HG03469 (cell line): ENCODE data around the gene CHRND.

ENCODE experiments used
- ATAC-seq: cut with Tn5 transposase; IDR thresholded peaks from one replicate; pipeline ENCODE4 v1.9.1; 2021; ENCODE audit warnings: mild to moderate bottlenecking, moderate library complexity, moderate number of reproducible peaks; ENCODE audit not compliant: unreplicated experiment

The CHRND gene

DNA sequence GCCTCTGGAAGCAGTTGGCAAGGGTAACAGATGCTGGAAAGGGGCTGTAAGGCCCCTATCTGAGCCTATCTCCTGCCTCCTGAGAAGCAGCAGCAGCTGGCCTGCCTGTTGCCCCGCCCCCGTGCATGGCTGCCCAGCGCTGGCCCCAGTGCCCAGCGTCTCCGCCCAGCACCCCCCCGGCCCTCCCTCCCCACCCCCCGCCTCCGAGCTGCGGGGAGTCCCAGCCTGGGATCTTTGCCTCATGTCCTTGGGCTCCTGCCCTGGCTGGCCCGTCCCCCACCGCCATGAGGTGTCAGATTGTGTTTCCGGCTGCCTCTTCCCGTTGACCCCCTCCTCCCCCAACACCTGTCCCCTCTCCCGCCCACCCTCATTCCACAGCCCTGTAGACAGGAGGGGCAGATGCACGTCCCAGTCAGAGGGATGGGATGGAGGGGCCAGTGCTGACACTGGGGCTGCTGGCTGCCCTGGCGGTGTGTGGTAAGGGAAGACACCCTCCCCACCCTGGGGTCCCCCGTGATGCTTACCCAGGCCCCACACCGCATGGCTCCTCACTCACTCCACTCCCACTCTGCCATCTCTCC is at the start of gene CHRND:
CHRND (plus strand) TSS at position 370 of the 581 bp plus-strand sequence; CDS start at position 426, 56 bp downstream.
- no peak for ATAC-seq

DNA sequence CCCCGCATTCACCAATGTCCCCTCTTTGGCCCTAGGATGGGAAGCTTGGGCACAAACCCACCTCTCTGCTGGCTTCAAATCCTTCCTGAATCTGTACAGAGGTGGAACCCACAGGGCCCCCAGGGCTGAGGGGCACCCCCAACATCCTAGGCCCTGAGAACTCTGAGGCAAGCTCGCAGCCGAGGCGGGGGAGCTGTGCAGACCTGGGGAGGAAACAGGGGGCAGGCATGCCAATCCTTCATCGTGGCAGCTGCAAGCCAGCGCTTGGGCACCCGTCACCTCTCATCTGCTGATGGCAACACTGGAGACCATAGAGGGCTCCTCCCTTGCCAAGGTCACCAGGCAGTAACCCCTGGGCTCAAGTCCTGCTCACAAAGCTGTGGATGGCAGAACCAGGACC is 49.2 kb upstream of the CHRND start:
- ATAC-seq, result no peak

DNA sequence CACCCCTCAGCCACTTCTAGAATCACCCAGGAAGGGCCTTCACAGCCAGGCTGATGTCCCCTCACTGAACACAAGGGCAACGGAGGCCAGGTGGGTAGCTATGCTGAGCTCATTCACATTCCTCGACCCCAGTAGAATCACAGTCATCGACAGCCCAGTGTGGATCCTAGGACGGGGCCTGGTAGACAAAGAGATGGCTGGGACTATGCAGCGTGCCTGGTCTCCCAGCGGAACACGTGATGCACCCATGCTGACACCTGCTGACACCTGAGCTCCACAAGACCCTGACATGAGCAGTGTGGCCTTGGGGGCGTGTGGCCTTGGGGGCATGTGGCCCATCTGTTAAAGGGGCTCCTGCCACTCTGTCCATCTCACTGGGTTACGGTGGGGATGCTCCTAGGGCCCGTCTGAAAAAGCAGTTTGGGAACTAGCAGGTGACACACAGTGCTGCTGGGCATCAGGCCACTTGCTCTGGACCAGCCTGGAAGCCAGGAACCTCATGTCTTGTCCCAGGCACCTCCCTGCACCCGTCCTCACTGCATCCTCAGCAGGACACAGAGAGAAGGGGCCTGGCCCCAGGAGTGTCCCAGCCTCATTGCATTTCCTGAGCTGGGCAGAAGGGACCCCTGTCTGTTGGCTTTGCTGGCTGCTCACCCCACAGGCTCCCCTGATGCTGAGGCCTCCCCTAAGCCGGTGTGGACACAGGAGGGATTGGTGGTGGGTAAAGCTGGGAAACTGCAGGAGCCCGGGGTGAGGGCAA is 48.0 kb upstream of the CHRND start:
- no peak for ATAC-seq

GRCh38 chr2:232478571-232479340 is 47.2 kb upstream of the CHRND start:
- no peak for ATAC-seq

GRCh38 chr2:232479341-232480200 is 46.4 kb upstream of the CHRND start:
- no peak for ATAC-seq

- no peak for ATAC-seq
These were observed 45.5 kb upstream of the CHRND start for GRCh38 chr2:232480201-232481190.

- no peak for ATAC-seq
These were observed 44.4 kb upstream of the CHRND start for GRCh38 chr2:232481322-232482140.

- no peak for ATAC-seq
These were observed 43.4 kb upstream of the CHRND start for GRCh38 chr2:232482301-232483238.

DNA sequence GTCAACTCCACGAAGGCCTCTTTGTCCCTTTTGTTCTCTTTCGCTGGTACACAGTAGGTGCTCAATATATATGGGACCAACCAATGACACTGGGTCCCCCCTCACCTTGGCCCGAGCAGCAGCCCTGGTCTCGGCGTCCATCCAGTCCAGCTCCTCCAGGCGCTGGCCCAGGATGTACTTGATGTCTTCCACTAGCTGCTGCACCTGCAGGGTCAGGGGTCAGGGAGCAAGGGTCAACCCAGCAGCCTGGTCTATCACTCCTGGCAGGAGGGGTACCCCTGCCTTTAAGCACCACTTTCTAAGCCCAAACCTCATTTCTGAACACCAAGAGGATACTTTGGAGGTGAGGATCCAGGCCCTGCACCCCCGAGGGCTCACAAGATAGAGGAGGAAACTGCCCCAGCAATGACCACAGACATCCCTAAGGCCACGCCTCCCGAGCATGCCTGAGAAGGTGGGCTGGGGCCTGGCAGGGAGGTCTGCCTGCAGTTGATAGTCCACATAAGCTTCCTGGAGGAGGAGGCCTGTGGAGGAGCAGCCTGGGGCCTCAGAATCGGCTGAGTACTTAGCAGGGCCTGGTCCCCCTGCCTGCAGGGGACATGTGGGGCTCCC is 42.5 kb upstream of the CHRND start:
- ATAC-seq, result no peak

GRCh38 chr2:232483923-232484627 is 41.9 kb upstream of the CHRND start:
- no peak for ATAC-seq

DNA sequence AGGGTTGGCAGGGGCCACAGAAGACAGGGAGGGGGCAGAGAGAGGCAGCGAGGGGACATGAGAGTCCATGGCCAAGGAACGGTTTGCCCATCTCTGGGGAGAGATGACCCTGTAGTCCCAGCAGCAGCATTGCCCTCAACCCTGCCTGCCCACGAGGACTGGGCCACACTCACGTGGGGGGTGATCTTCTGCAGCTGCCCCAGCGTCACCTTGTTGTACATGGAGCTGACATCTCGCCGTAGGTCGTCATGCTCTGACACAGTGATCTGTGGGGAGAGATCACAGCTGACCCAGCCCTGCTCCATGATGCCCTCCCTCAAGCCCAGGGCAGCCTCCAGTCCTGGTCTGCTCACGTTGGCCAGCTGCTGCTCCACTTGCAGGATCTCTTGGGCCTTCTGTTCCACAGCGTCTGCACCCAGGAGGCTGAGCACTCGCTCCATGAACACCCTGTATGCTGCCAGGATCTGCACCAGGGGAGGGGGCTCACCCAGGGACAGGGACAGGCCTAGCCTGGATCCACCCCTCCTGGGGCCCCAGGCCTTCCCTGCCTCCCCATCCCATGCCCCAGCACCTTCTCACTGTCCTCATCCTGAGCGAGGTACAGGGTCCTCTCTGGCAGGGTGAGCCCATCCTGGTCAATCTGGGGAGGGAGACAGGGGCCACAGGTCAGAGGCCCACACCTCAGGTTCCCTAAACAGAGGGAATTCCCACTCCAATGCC is 41.2 kb upstream of the CHRND start:
- ATAC-seq, result no peak

- ATAC-seq, result no peak
These were observed 40.6 kb upstream of the CHRND start for GRCh38 chr2:232485348-232485756.

- ATAC-seq, result no peak
These were observed 40.0 kb upstream of the CHRND start for GRCh38 chr2:232485757-232486557.

DNA sequence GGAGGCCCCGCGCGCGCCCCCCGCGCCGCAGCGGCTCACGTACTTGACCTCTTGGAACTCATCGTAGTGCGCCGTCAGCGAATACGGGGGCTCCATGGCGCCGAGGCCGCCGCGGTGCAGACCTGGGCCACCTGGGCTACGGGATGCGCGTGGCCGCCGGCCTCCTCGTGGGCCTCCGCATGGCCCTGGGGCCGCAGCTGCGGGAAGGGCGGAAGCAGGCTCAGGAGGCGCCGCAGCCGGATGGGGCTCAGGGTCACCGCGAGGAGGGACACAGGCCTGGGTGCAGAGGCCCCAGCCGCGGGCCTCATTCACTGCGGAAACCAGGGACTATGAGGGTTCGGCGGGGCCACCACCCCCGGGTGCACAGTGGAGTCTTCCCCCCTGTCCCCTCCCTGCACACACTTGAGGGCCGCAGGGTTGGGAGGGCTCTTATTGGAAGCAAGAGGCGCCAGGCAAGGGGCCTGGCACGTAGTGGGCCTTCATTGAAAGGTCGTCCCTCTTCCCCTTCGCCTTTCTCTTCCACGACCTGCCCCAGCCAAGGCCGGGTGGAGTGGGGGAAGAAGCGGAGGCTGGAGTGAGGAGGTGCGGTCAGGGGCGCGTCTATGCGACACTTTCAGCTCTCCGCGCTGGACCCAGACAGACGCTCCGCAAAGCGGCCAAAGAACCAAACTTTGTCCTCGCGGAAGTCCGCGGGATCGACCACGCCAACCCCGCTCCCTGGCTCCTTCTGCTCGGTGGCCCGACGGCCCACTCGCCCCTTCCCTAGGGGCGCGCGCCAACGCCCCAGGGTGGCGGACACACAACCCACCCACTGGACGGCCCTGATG is 39.2 kb upstream of the CHRND start:
- ATAC-seq, result no peak
